Panc1 (cell line): ENCODE measurements around the gene DAZAP1. TPM values are rescaled to one million over a fixed set of nuclear protein-coding genes. Genes with fewer than 3 reads are reported as not detected.

Experiments
- ATAC-seq: fragments of 200-7000 bp; cut with Tn5 transposase; 2 replicates; pipeline ENCODE4 v1.9.1; 2020; ENCODE audit warnings: mild to moderate bottlenecking, moderate library complexity
- BruUV-seq: library from RNA; stranded (reverse); fragments of 400-500 nt; replicated peaks from 2 replicates; lab custom pipeline; 2021; lab: Mats Ljungman, UMichigan
- CTCF ChIA-PET: fragments of 300-600 bp; sonication (Branson Sonifier 250); formaldehyde crosslinking; loops from one replicate; lab custom pipeline; 2022; ENCODE audit warnings: antibody characterized with exemption; lab: Charles Lee
- POLR2A ChIA-PET: fragments of 300-600 bp; sonication (Branson Sonifier 250); formaldehyde crosslinking; loops from one replicate; lab custom pipeline; 2022; ENCODE audit warnings: antibody characterized with exemption; lab: Charles Lee
- DNase-seq: peaks from one replicate; pipeline ENCODE4 v3.0.0-alpha.2; 2010; ENCODE audit warnings: low read depth, low spot score
- H3K27ac ChIP-seq: 2 replicates; pipeline ENCODE4 v1.5.1; 2011; ENCODE audit warnings: mild to moderate bottlenecking, low read length, inconsistent platforms
- H3K27me3 ChIP-seq: fragments of 200-500 bp; sonication (Bioruptor generic); 2 replicates; pipeline ENCODE4 v1.6.0; 2014; ENCODE audit warnings: low read length, inconsistent platforms; ENCODE audit not compliant: control insufficient read depth, insufficient read depth
- H3K36me3 ChIP-seq: fragments of 200-500 bp; sonication (Bioruptor generic); 2 replicates; pipeline ENCODE4 v1.5.1; 2014; ENCODE audit warnings: inconsistent platforms, mild to moderate bottlenecking, low read length, moderate library complexity; ENCODE audit not compliant: control insufficient read depth, insufficient read depth
- H3K4me1 ChIP-seq: 2 replicates; pipeline ENCODE4 v1.5.1; 2011; ENCODE audit warnings: inconsistent platforms, mild to moderate bottlenecking, low read length, moderate library complexity; ENCODE audit not compliant: control insufficient read depth, insufficient read depth
- H3K4me3 ChIP-seq, 2 experiments: 2 replicates each; pipeline ENCODE4 v1.5.1; 2011 to 2012; ENCODE audit warnings: low read depth in 2 of 2, low read length in 2 of 2, mild to moderate bottlenecking in 2 of 2, inconsistent platforms in 1 of 2, moderate library complexity in 1 of 2
- H3K9me3 ChIP-seq: fragments of 200-500 bp; sonication (Bioruptor generic); 2 replicates; pipeline ENCODE4 v1.5.1; 2014; ENCODE audit warnings: low read depth, mild to moderate bottlenecking, inconsistent platforms, low read length, moderate library complexity; ENCODE audit not compliant: control insufficient read depth, insufficient read depth
- CTCF ChIP-seq: fragments of 450-650 bp; IDR thresholded peaks from 2 replicates; pipeline ENCODE4 v1.5.1; 2017; ENCODE audit warnings: mild to moderate bottlenecking
- POLR2AphosphoS5 ChIP-seq: IDR thresholded peaks from 2 replicates; pipeline ENCODE4 v1.6.1; 2012; ENCODE audit warnings: mild to moderate bottlenecking, low read depth, low read length, moderate library complexity
- REST ChIP-seq, 2 experiments: IDR thresholded peaks; 2 replicates each; pipeline ENCODE4 v1.6.1; 2011 to 2012; ENCODE audit warnings: low read depth in 2 of 2, control low read depth in 1 of 2, low read length in 1 of 2, mild to moderate bottlenecking in 1 of 2, moderate library complexity in 1 of 2; ENCODE audit not compliant: insufficient read depth in 1 of 2
- SIN3A ChIP-seq: IDR thresholded peaks from 2 replicates; pipeline ENCODE4 v1.6.1; 2012; ENCODE audit warnings: low read depth, mild to moderate bottlenecking, low read length, moderate library complexity, borderline replicate concordance; ENCODE audit not compliant: insufficient read depth
- TCF7L2 ChIP-seq: IDR thresholded peaks from 2 replicates; pipeline ENCODE4 v1.6.1; 2011; ENCODE audit warnings: mild to moderate bottlenecking, low read depth, low read length, inconsistent platforms
- in situ Hi-C: cut with HindIII; loops from 2 replicates; pipeline ENCODE4 v1.10.0; 2016; ENCODE audit warnings: low sequenced_read_pairs, low pct_unique_long_range_greater_than_20kb
- intact Hi-C: fragments of 100-400 bp; cut with micrococcal nuclease; formaldehyde crosslinking; loops from one replicate; pipeline ENCODE4 v1.10.0; 2022; ENCODE audit not compliant: unreplicated experiment
- total RNA-seq: library from RNA; stranded (reverse); gene quantifications from one replicate; pipeline ENCODE4 v1.2.1, GENCODE V29; 2021; ENCODE audit not compliant: unreplicated experiment

DAZAP1 gene
- total RNA-seq, 1 experiment from 2014 or later, result 195 TPM

- intact Hi-C loops (loop anchor here (10.0 kb wide), 1 partner anchor 99 kb away; the partner anchor contains the start of gene FAM174C), in situ Hi-C loops (no loop called here)
- Histone ChIP-seq H3K36me3 (no peaks in the 10 kb centered on the region), H3K9me3 (no peaks in the 10 kb centered on the region), H3K4me3 (no peak overlapping the region), H3K27ac (no peak overlapping the region), H3K27me3 (no peaks in the 10 kb centered on the region), H3K4me1 (no peaks in the 10 kb centered on the region)
- ATAC-seq, result no peak
- ChIA-PET POLR2A (no interaction called here), CTCF (no interaction called here)
- BruUV-seq, result no TSS peak
- no peak for DNase-seq
- TF ChIP-seq REST (IDR thresholded peaks at IDR 0.05; ENCODE audit: insufficient read depth in 1 of 2, low read depth in 2 of 2, low read length in 1 of 2) (no peak), TCF7L2 (no peak), POLR2AphosphoS5 (no peak), SIN3A (no peak), CTCF (no peak)
Observed at GRCh38 chr19:1374250-1374577, 33.2 kb upstream of the DAZAP1 start.

GRCh38 chr19:1376415-1376805 lies 31.0 kb upstream of the DAZAP1 start:
- DNase-seq (no peak), ATAC-seq (no peak)
- Histone ChIP-seq H3K4me3 (no peak overlapping the region), H3K9me3 (no peaks in the 10 kb centered on the region), H3K36me3 (no peaks in the 10 kb centered on the region), H3K4me1 (no peaks in the 10 kb centered on the region), H3K27me3 (no peaks in the 10 kb centered on the region), H3K27ac (no peak overlapping the region)
- POLR2A ChIA-PET, result no interaction called here
- intact Hi-C loops (loop anchor here (10.0 kb wide), 1 partner anchor 102 kb away; the partner anchor contains the start of gene FAM174C), in situ Hi-C loops (no loop called here)
- TF ChIP-seq TCF7L2, result no peak
- TF ChIP-seq SIN3A, result no peak
- TF ChIP-seq CTCF, result no peak
- no peak for TF ChIP-seq REST (IDR thresholded peaks at IDR 0.05; ENCODE audit: insufficient read depth in 1 of 2, low read depth in 2 of 2, low read length in 1 of 2)
- TF ChIP-seq POLR2AphosphoS5, result no peak
- CTCF ChIA-PET, result interaction anchor here (0.6 kb wide), 1 partner anchor 33 kb away, joined by 5 read pairs; no protein-coding TSS in a partner anchor
- no TSS peak for BruUV-seq
